ENCODE measurements around the gene MPND.
A peak's percentile ranks its signal among the peaks of the same experiment; 100 is the strongest.
"Not testable (repeated sequence)": the region's sequence is repeated elsewhere in the genome, so short reads cannot be mapped to it uniquely, and the experiment has no call there.

Gene MPND

DNA sequence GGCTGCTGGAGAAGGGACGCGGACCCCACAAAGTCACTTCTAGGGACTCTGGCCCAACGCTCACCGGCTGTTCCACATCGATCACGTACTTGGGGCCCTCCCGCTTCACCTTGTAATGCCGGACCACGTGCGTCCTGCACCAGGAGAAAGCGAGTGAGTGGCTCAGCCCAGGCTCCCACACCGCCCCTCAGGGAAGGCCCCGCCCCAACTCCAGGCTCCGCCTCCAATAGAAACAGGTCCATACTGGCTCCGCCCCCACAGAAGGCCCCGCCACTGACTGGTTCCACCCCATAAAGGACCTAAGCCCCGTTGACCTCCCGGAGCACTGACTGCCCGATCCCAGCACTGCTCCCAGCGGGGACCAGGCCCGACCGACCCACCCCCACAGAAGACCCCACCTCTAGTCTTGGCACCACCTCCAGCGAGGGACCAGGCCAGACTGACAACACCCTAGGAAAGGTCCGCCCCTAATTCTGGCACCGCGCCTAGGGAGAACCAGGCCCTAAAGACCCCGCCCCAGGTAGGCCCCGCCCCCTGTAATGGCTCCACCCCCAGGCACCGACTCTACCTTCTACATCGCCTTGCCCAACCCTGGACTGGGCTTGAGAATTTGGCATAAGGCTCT, 16.0 kb upstream of the MPND start:
- no peaks in the 10 kb centered on the region for H3K9me3 ChIP-seq (ENCODE audit: low read length)
- no peak overlapping the region for H3K4me3 ChIP-seq (ENCODE audit: low read length)
- H3K4me1 ChIP-seq (ENCODE audit: insufficient read depth, low read length): no peaks in the 10 kb centered on the region
- H3K36me3 ChIP-seq (ENCODE audit: insufficient read depth, low read length): peaks cover 10% of the 10 kb centered on the region
- no peak overlapping the region for H2AFZ ChIP-seq (ENCODE audit: low read depth, low read length)
- H3K27me3 ChIP-seq (ENCODE audit: insufficient read depth, low read length): no peaks in the 10 kb centered on the region

GRCh38 chr19:4327877-4328242, 15.5 kb upstream of the MPND start:
- Histone ChIP-seq H3K27me3 (ENCODE audit: insufficient read depth, low read length) (no peaks in the 10 kb centered on the region), H3K4me1 (ENCODE audit: insufficient read depth, low read length) (no peaks in the 10 kb centered on the region), H3K9me3 (ENCODE audit: low read length) (no peaks in the 10 kb centered on the region), H3K4me3 (ENCODE audit: low read length) (peak overlapping the region; percentile 32), H2AFZ (ENCODE audit: low read depth, low read length) (no peak overlapping the region), H3K36me3 (ENCODE audit: insufficient read depth, low read length) (peaks cover 5% of the 10 kb centered on the region)

- H3K27me3 ChIP-seq (ENCODE audit: insufficient read depth, low read length): no peaks in the 10 kb centered on the region
- H3K36me3 ChIP-seq (ENCODE audit: insufficient read depth, low read length): peaks cover 2% of the 10 kb centered on the region
- no peaks in the 10 kb centered on the region for H3K4me1 ChIP-seq (ENCODE audit: insufficient read depth, low read length)
- H2AFZ ChIP-seq (ENCODE audit: low read depth, low read length): no peak overlapping the region
- H3K9me3 ChIP-seq (ENCODE audit: low read length): no peaks in the 10 kb centered on the region
- peak overlapping the region; percentile 73 for H3K4me3 ChIP-seq (ENCODE audit: low read length)
These were observed 14.9 kb upstream of the MPND start for GRCh38 chr19:4328243-4328990.

DNA sequence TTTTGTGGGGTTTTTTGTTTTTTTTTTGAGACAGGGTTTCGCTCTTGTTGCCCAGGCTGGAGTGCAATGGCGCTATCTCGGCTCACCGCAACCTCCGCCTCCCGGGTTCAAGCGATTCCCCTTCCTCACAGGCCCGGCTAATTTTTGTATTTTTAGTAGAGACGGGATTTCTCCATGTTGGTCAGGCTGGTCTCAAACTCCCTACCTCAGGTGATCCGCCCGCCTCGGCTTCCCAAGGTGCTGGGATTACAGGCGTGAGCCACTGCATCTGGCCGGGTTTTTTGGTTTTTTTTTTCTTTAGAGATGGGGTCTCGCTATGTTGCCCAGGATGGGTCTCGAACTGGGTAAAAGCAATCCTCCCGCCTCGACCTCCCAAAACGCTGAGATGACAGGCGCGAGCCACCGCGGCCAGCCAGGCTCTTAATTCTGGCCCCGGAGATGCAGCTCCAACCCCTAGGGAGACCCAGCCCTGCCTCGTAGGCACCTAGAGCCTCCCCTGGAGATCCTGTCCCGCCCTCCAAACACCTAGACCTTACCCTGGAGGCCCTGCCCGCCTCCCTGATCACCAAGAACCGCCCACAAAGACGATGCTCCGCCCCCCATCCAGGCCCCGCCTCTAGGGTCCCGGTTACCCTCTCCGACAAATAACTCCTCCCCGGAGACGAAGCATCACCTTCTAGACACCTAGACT, 14.2 kb upstream of the MPND start:
- H2AFZ ChIP-seq (ENCODE audit: low read depth, low read length): not testable (repeated sequence)

GRCh38 chr19:4329858-4330257, 13.5 kb upstream of the MPND start:
- Histone ChIP-seq H2AFZ (ENCODE audit: low read depth, low read length) (no peak overlapping the region), H3K4me3 (ENCODE audit: low read length) (no peak overlapping the region), H3K36me3 (ENCODE audit: insufficient read depth, low read length) (no peaks in the 10 kb centered on the region), H3K27me3 (ENCODE audit: insufficient read depth, low read length) (no peaks in the 10 kb centered on the region), H3K4me1 (ENCODE audit: insufficient read depth, low read length) (no peaks in the 10 kb centered on the region), H3K9me3 (ENCODE audit: low read length) (no peaks in the 10 kb centered on the region)

More for the DNA sequence above, 14.2 kb upstream of the MPND start:
- not testable (repeated sequence) for H3K36me3 ChIP-seq (ENCODE audit: insufficient read depth, low read length); H3K27me3 ChIP-seq (ENCODE audit: insufficient read depth, low read length); H3K9me3 ChIP-seq (ENCODE audit: low read length); H3K4me1 ChIP-seq (ENCODE audit: insufficient read depth, low read length)
- H3K4me3 ChIP-seq (ENCODE audit: low read length): peak overlapping the region; percentile 73

GRCh38 chr19:4334929-4335570, 8.3 kb upstream of the MPND start:
- H3K27me3 ChIP-seq (ENCODE audit: insufficient read depth, low read length): no peaks in the 10 kb centered on the region
- no peak overlapping the region for H3K4me3 ChIP-seq (ENCODE audit: low read length)
- H2AFZ ChIP-seq (ENCODE audit: low read depth, low read length): no peak overlapping the region
- peaks cover 16% of the 10 kb centered on the region for H3K4me1 ChIP-seq (ENCODE audit: insufficient read depth, low read length)
- H3K9me3 ChIP-seq (ENCODE audit: low read length): no peaks in the 10 kb centered on the region
- H3K36me3 ChIP-seq (ENCODE audit: insufficient read depth, low read length): no peaks in the 10 kb centered on the region

DNA sequence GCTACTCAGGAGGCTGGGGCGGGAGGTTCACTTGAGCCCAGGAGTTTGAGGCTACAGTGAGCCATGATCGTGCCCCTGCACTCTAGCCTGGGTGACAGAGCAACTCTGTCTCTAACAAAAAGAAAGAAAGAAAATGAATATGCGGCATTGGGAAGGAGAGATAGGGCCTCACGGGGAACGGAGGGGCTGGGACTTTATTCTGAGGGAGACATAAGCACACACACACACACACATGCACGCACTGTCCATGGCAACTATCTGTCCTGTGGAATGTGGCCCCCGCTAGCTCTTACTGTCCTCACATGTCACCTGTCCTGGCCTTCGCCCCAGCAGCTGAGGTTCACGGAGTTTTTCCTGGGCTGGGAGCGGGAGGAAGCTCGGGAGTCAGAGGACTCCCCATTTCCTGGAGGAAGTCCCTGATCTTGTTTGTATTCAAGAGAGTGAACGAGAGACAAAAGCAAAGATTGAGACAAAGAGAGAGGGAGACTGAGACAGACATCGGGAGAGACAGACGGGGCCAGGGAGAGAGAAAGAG, 5.4 kb upstream of the MPND start:
- H3K4me3 ChIP-seq (ENCODE audit: low read length): peak overlapping the region; percentile 35
- no peak overlapping the region for H2AFZ ChIP-seq (ENCODE audit: low read depth, low read length)
- no peaks in the 10 kb centered on the region for H3K9me3 ChIP-seq (ENCODE audit: low read length)
- no peaks in the 10 kb centered on the region for H3K36me3 ChIP-seq (ENCODE audit: insufficient read depth, low read length)
- peaks cover 22% of the 10 kb centered on the region for H3K4me1 ChIP-seq (ENCODE audit: insufficient read depth, low read length)
- H3K27me3 ChIP-seq (ENCODE audit: insufficient read depth, low read length): no peaks in the 10 kb centered on the region

DNA sequence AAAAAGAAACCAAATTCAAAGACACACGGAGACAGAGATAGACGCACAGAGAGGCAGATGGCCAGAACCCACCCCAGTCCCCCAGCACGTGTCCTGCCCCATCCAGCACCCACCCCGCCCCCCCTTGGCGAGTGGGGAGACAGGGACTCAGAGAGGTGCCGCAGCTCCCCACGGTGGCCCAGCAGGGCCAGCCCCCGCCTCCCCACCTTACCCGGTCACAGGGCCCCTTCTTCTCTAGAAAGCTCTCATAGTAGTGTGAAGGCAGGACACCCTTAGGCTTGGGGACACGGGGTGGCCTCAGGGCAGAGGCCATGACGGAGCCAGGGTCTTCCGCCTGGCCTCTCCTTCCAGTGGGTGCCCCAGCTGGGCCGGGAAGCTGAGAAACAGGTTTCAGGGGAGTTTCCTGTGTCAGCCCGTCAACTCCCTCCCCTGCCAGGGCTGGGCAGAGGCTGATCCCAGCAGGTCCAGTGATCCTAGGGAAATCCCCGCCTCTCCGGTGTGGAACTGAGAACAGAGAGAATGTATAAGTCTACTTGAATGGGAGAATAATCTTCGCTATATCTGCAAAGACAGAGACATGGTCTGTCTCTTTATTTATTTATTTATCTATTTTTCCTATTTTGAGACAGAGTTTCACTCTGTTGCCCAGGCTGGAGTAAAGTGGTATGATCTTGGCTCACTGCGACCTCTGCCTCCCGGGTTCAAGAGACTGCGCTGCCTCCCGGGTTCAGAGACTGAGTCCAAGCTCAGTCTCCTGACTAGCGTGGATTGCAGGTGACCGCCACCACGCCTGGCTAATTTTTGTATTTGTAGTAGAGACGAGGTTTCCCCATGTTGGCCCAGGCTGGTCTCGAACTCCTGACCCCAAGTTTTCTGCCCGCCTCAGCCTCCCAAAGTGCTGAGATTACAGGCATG, 4.7 kb upstream of the MPND start, which contains the start of gene STAP2:
Gene STAP2, minus strand, starts transcription at position 387 of the 915 bp plus-strand sequence. Its CDS starts 74 bp downstream, at position 313.
- H3K9me3 ChIP-seq (ENCODE audit: low read length): no peaks in the 10 kb centered on the region

GRCh38 chr19:4342314-4342614, 1.1 kb upstream of the MPND start:
- Histone ChIP-seq H3K4me3 (ENCODE audit: low read length) (peak overlapping the region; percentile 87), H2AFZ (ENCODE audit: low read depth, low read length) (no peak overlapping the region), H3K9me3 (ENCODE audit: low read length) (no peaks in the 10 kb centered on the region), H3K36me3 (ENCODE audit: insufficient read depth, low read length) (peaks cover 11% of the 10 kb centered on the region), H3K27me3 (ENCODE audit: insufficient read depth, low read length) (no peaks in the 10 kb centered on the region), H3K4me1 (ENCODE audit: insufficient read depth, low read length) (peaks cover 30% of the 10 kb centered on the region)

More for the DNA sequence above, 4.7 kb upstream of the MPND start, which contains the start of gene STAP2:
- H3K4me3 ChIP-seq (ENCODE audit: low read length): peak within 1 kb of the TSS; percentile 35
- no peaks in the 10 kb centered on the region for H3K36me3 ChIP-seq (ENCODE audit: insufficient read depth, low read length)
- H3K4me1 ChIP-seq (ENCODE audit: insufficient read depth, low read length): peaks cover 22% of the 10 kb centered on the region
- no peak within 1 kb of the TSS for H2AFZ ChIP-seq (ENCODE audit: low read depth, low read length)
- no peaks in the 10 kb centered on the region for H3K27me3 ChIP-seq (ENCODE audit: insufficient read depth, low read length)

GRCh38 chr19:4342615-4343369, 570 bp upstream of the MPND start:
- peak overlapping the region; percentile 23 for H2AFZ ChIP-seq (ENCODE audit: low read depth, low read length)
- H3K9me3 ChIP-seq (ENCODE audit: low read length): no peaks in the 10 kb centered on the region
- no peaks in the 10 kb centered on the region for H3K27me3 ChIP-seq (ENCODE audit: insufficient read depth, low read length)
- H3K4me3 ChIP-seq (ENCODE audit: low read length): peak overlapping the region; percentile 92
- peaks cover 16% of the 10 kb centered on the region for H3K36me3 ChIP-seq (ENCODE audit: insufficient read depth, low read length)
- peaks cover 26% of the 10 kb centered on the region for H3K4me1 ChIP-seq (ENCODE audit: insufficient read depth, low read length)

DNA sequence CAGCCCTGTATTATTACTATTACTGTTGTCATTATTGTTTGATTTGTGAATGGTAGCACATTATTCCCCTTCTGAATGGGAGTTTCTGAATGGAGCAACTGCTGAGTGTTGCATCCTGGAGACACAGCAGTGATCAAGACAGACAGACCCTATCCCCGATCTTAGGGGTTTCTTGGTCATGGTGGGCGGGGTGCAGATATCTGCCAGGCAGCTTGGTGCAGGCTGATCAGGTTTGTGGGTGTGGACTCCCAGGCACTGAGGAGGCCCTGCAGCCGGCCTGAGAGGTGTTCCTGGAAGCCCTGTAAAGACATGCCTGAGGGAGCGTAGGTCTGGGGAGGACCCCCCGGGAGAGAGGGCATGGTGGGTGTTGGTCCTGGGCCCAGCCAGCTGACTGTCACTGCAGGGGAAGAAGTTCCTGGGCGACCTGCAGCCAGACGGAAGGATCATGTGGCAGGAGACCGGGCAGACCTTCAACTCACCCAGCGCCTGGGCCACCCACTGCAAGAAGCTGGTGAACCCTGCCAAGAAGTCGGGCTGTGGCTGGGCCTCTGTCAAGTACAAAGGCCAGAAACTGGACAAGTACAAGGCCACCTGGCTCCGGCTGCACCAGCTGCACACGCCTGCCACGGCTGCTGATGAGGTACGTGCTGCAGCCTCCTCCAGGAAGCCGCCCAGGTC, 2.1 kb downstream of the MPND start:
- H3K27me3 ChIP-seq (ENCODE audit: insufficient read depth, low read length): no peaks in the 10 kb centered on the region

More for the DNA sequence above, 2.1 kb downstream of the MPND start:
- H3K36me3 ChIP-seq (ENCODE audit: insufficient read depth, low read length): peaks cover 30% of the 10 kb centered on the region
- H3K4me1 ChIP-seq (ENCODE audit: insufficient read depth, low read length): peaks cover 13% of the 10 kb centered on the region
- no peak overlapping the region for H2AFZ ChIP-seq (ENCODE audit: low read depth, low read length)
- no peaks in the 10 kb centered on the region for H3K9me3 ChIP-seq (ENCODE audit: low read length)
- H3K4me3 ChIP-seq (ENCODE audit: low read length): no peak overlapping the region
